ENCODE measurements around the gene COX10. TPM values are rescaled to one million over a fixed set of nuclear protein-coding genes. Genes with fewer than 3 reads are reported as not detected.

COX10 gene
- total RNA-seq, 1 experiment from 2014 or later, result 20.0 TPM

DNA sequence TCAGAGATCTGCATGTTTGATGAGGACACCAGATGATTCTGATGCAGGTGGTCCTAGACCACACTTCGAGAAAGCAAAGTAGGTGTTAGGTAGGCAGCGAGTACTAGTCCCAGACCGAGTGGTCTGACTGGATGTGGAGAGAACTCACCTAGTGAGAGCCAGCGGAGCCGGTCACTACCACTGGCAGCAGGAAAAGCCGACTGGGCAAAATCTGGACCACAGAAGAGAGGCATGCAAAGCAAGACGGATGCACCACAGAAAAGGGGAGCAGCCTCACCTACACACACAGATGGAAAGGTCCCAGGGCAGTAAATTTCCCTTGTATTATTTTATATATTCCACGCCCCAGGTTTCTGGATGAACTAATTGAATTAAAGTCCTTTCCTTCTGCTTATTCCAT lies 13.5 kb downstream of the COX10 start:
- no peak for DNase-seq (ENCODE audit: low spot score)
- no peak overlapping the region for H3K27ac ChIP-seq (ENCODE audit: low read depth, low read length, poor library complexity, severe bottlenecking)
- no peaks in the 10 kb centered on the region for H3K9me3 ChIP-seq (ENCODE audit: low read depth, low read length, poor library complexity, severe bottlenecking)
- intact Hi-C loops (cut with micrococcal nuclease; ENCODE audit: unreplicated experiment), result no loop called here
- H3K36me3 ChIP-seq (ENCODE audit: insufficient read depth, low read length, poor library complexity, severe bottlenecking), result peaks cover 9% of the 10 kb centered on the region
- H3K4me3 ChIP-seq (ENCODE audit: low read depth, low read length, poor library complexity, severe bottlenecking), result no peak overlapping the region
- ChIA-PET CTCF (no interaction called here), POLR2A (ENCODE audit: low non-redundant PET) (no interaction called here)
- TF ChIP-seq, protein P1, sequence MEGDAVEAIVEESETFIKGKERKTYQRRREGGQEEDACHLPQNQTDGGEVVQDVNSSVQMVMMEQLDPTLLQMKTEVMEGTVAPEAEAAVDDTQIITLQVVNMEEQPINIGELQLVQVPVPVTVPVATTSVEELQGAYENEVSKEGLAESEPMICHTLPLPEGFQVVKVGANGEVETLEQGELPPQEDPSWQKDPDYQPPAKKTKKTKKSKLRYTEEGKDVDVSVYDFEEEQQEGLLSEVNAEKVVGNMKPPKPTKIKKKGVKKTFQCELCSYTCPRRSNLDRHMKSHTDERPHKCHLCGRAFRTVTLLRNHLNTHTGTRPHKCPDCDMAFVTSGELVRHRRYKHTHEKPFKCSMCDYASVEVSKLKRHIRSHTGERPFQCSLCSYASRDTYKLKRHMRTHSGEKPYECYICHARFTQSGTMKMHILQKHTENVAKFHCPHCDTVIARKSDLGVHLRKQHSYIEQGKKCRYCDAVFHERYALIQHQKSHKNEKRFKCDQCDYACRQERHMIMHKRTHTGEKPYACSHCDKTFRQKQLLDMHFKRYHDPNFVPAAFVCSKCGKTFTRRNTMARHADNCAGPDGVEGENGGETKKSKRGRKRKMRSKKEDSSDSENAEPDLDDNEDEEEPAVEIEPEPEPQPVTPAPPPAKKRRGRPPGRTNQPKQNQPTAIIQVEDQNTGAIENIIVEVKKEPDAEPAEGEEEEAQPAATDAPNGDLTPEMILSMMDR (conservative IDR thresholded peaks at IDR 0.05; ENCODE audit: low read depth, low read length), result no peak
- no peak for TF ChIP-seq EZH2 (IDR thresholded peaks at IDR 0.05; ENCODE audit: borderline replicate concordance, low read depth, low read length, poor library complexity, severe bottlenecking)
- H3K27me3 ChIP-seq (replicated peaks; ENCODE audit: insufficient read depth, low read depth, low read length, poor library complexity), result no peaks in the 10 kb centered on the region
- BruUV-seq (replicated peaks), result no TSS peak
- no peaks in the 10 kb centered on the region for H3K4me1 ChIP-seq (ENCODE audit: insufficient read depth, low read length, poor library complexity, severe bottlenecking)

DNA sequence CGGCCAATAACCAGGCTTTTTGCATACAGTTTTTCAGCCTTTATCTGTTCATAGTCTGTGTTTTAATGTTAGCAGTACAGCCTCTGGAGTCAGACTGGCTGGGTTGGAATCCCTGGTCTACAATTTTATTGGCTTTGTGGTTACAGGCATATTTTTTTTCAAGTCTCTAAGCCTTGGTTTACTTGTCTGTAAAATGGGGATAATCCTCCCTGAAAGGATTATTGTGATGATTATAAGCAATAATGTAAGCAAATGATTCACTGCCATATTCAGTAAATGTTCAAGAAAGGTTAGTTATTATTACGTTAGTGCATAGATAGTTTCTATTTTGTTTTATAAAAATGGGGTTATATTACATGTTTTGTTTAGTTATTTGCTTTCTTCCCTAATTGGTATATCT lies 15.7 kb downstream of the COX10 start:
- TF ChIP-seq, protein P1 (conservative IDR thresholded peaks at IDR 0.05; ENCODE audit: low read depth, low read length), result no peak
- TF ChIP-seq EZH2 (IDR thresholded peaks at IDR 0.05; ENCODE audit: borderline replicate concordance, low read depth, low read length, poor library complexity, severe bottlenecking), result no peak
- no TSS peak for BruUV-seq (replicated peaks)
- no peaks in the 10 kb centered on the region for H3K9me3 ChIP-seq (ENCODE audit: low read depth, low read length, poor library complexity, severe bottlenecking)
- peaks cover 6% of the 10 kb centered on the region for H3K36me3 ChIP-seq (ENCODE audit: insufficient read depth, low read length, poor library complexity, severe bottlenecking)
- no peaks in the 10 kb centered on the region for H3K4me1 ChIP-seq (ENCODE audit: insufficient read depth, low read length, poor library complexity, severe bottlenecking)
- no peaks in the 10 kb centered on the region for H3K27me3 ChIP-seq (replicated peaks; ENCODE audit: insufficient read depth, low read depth, low read length, poor library complexity)
- DNase-seq (ENCODE audit: low spot score), result no peak
- ChIA-PET CTCF (no interaction called here), POLR2A (ENCODE audit: low non-redundant PET) (interaction anchor here (0.6 kb wide), 1 partner anchor 50 kb away, joined by 3 read pairs; no protein-coding TSS in a partner anchor)
- intact Hi-C loops (cut with micrococcal nuclease; ENCODE audit: unreplicated experiment), result no loop called here
- H3K4me3 ChIP-seq (ENCODE audit: low read depth, low read length, poor library complexity, severe bottlenecking), result no peak overlapping the region
- no peak overlapping the region for H3K27ac ChIP-seq (ENCODE audit: low read depth, low read length, poor library complexity, severe bottlenecking)

DNA sequence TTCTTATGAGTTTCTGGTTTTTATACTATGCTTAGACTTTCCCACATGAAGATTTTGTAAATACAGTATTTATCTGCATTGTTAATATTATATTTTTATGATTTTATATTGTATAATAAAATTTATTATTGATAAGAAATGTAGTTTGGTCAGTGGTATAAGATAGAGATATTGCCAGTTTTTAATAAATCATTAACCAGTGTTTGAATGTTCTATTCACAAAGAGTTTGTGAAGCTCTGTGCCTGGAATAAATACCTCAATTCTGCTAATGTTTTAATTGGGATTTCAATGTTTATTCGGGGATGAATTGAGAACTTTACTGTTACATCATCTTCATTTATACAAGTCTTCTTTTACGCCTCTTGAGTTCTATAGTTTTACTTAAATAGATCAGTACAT lies 16.9 kb downstream of the COX10 start:
- Histone ChIP-seq H3K27me3 (replicated peaks; ENCODE audit: insufficient read depth, low read depth, low read length, poor library complexity) (no peaks in the 10 kb centered on the region), H3K4me3 (ENCODE audit: low read depth, low read length, poor library complexity, severe bottlenecking) (no peak overlapping the region), H3K27ac (ENCODE audit: low read depth, low read length, poor library complexity, severe bottlenecking) (no peak overlapping the region), H3K4me1 (ENCODE audit: insufficient read depth, low read length, poor library complexity, severe bottlenecking) (peaks cover 2% of the 10 kb centered on the region), H3K9me3 (ENCODE audit: low read depth, low read length, poor library complexity, severe bottlenecking) (no peaks in the 10 kb centered on the region), H3K36me3 (ENCODE audit: insufficient read depth, low read length, poor library complexity, severe bottlenecking) (peaks cover 6% of the 10 kb centered on the region)
- POLR2A ChIA-PET (ENCODE audit: low non-redundant PET), result no interaction called here
- TF ChIP-seq, protein P1 (conservative IDR thresholded peaks at IDR 0.05; ENCODE audit: low read depth, low read length), result no peak
- no peak for TF ChIP-seq EZH2 (IDR thresholded peaks at IDR 0.05; ENCODE audit: borderline replicate concordance, low read depth, low read length, poor library complexity, severe bottlenecking)
- no peak for DNase-seq (ENCODE audit: low spot score)
- intact Hi-C loops (cut with micrococcal nuclease; ENCODE audit: unreplicated experiment), result no loop called here
- CTCF ChIA-PET, result no interaction called here
- no TSS peak for BruUV-seq (replicated peaks)
